ENCODE measurements around the gene DMD.

GRCh38 chrX:31440546-31440945 lies 1770.8 kb downstream of the DMD start:
- TF ChIP-seq POLR2AphosphoS5 (IDR thresholded peaks at IDR 0.05; ENCODE audit: low read depth, low read length) (no peak), SIN3A (IDR thresholded peaks at IDR 0.05; ENCODE audit: borderline replicate concordance, insufficient read depth, low read length) (no peak), TAF1 (IDR thresholded peaks at IDR 0.05; ENCODE audit: borderline replicate concordance, insufficient read depth, low read length) (no peak), REST (IDR thresholded peaks at IDR 0.05; ENCODE audit: insufficient read depth in 1 of 2, low read depth in 2 of 2, low read length in 2 of 2) (no peak)
